ES-I3 (cell line): ENCODE measurements around the gene RTN1.

Source experiments
- H3K36me3 ChIP-seq: 2 replicates; pipeline ENCODE4 v1.6.1; 2013; ENCODE audit warnings: mild to moderate bottlenecking, low read length, control low read depth, moderate library complexity; ENCODE audit not compliant: insufficient read depth
- H3K4me1 ChIP-seq: 2 replicates; pipeline ENCODE4 v1.6.1; 2013; ENCODE audit warnings: mild to moderate bottlenecking, control low read depth, low read length; ENCODE audit not compliant: insufficient read depth
- H3K9ac ChIP-seq: 2 replicates; pipeline ENCODE4 v1.6.1; 2013; ENCODE audit warnings: low read depth, mild to moderate bottlenecking, low read length, moderate library complexity
- H3K9me3 ChIP-seq: 2 replicates; pipeline ENCODE4 v1.6.1; 2013; ENCODE audit warnings: mild to moderate bottlenecking, low read length, moderate library complexity; ENCODE audit not compliant: control insufficient read depth, insufficient read depth

RTN1 gene

DNA sequence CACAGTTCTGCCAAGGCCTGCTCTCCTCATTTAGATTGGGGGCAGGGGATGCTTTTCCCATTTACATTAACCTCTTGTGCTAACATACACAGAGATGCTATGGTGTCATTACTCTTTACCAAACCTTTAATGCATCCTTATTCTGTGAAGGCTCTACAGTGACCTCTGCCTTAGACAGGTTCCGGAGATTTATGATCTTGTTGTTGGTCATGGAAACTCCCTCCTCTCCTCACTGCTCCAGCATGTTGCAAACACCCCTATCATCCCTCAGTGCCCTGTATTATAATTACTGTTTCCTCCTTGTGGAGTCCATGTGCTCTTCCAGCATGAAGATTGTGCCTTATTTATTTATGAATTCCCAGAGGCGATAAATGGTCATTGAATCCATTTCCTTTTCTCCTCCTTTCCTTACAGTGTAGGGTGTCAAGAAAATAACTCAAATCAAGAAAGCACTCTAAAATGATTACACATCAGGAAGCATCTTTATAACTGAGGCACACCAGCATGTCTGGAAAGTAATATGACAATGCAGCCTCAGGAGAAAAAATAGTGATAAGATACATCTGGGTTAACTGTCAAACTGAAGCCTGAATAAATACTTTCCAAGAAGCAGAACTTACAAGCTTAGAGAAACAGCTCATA, 37.8 kb downstream of the RTN1 start:
- H3K36me3 ChIP-seq, result no peaks in the 10 kb centered on the region
- peaks cover 8% of the 10 kb centered on the region; the same call in 1 of the 2 replicates for H3K4me1 ChIP-seq
- H3K9me3 ChIP-seq, result no peaks in the 10 kb centered on the region; the same call in 1 of the 2 replicates
- H3K9ac ChIP-seq, result no peak overlapping the region

DNA sequence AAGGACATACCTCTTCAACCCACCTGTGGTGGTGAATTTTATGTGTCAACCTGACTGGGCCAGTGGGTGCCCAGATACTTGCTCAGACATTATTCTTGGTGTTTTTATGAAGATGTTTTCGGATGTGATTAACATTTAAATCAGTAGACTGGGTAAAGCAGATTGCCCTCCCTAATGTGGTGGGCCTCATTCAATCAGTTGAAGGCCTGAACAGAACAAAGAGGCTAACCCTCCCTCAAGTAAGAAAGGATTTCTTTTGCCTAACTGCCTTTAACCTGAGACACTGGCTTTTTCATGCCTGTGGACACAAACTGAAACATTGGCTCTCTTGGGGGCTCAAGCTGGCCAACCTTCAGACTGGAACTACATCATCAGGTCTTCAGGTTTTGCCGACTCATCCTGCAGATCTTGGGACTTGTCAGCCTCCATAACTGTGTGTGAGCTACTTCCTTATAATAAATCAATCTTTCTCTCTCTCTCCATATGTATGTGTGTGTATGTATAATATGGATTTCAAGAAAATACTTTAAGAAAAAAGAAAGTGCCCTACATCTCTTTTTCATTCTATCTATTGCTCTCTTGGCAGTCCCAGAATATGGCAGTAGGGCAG, 39.4 kb downstream of the RTN1 start:
- peaks cover 8% of the 10 kb centered on the region; the same call in 1 of the 2 replicates for H3K4me1 ChIP-seq
- no peaks in the 10 kb centered on the region; the same call in 1 of the 2 replicates for H3K9me3 ChIP-seq
- no peaks in the 10 kb centered on the region for H3K36me3 ChIP-seq
- H3K9ac ChIP-seq, result no peak overlapping the region

DNA sequence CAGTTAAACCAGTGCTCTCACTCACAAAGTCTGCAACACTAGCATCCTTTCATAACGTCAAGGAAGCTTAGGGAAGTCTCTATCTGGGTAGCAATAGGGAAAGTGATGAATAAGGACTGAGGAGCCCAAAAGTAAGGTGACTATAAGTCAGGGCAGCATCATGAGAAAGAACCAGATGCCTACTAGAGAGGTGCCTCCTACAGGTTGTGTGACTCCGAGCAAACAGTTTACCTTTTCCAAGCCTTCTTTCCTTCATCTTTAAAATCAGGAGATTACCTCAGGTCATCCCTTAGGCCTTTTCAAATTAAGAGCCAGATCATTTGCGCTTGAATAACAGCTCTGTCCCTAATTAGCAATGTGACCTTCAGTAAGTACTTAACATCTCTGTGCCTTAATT, 40.2 kb downstream of the RTN1 start:
- H3K9me3 ChIP-seq, result no peaks in the 10 kb centered on the region; the same call in 1 of the 2 replicates
- peaks cover 8% of the 10 kb centered on the region; the same call in 1 of the 2 replicates for H3K4me1 ChIP-seq
- H3K9ac ChIP-seq, result no peak overlapping the region
- H3K36me3 ChIP-seq, result no peaks in the 10 kb centered on the region

DNA sequence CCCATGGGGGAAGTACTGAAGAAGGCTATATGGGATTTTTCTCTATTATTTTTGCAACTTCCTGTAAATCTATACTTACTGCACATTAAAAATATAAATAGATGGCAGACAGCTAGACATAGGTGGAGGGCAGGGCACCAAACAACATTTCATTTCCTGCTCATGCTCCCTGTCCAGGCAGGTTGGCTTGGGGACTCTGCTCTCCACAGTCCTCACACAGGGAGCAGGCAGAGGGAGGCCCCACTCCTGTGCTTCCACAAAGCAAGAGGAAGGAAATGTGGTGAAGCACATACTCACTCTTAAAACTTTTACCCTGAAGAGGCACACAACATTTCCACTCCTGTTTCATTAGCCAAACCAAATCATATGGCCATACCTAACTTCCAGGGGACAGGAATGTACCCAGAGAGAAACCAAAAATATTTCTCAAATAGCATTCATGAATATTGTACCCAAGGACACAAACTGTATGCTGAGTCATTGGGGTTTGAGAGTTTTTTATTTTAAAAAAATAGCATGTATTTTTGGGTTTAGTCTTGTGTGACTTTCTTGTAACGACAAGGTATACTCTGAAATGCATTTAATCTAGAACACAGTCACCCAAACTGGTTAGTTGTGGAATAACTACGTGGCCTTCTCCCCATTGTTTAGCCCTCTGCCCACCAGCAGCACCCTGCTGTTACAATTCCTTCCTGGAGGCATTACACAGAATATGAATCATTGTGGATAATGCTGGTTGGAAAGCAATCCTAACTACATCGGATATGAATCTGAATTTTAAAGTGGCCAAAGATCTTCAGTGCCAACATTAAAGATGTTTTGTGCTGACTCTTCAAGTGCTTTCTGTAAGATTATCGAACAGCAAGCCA, 40.9 kb downstream of the RTN1 start:
- H3K4me1 ChIP-seq, result peaks cover 8% of the 10 kb centered on the region; the same call in 1 of the 2 replicates
- no peak overlapping the region; the same call in 1 of the 2 replicates for H3K9ac ChIP-seq
- H3K36me3 ChIP-seq, result no peaks in the 10 kb centered on the region
- no peaks in the 10 kb centered on the region; the same call in 1 of the 2 replicates for H3K9me3 ChIP-seq

DNA sequence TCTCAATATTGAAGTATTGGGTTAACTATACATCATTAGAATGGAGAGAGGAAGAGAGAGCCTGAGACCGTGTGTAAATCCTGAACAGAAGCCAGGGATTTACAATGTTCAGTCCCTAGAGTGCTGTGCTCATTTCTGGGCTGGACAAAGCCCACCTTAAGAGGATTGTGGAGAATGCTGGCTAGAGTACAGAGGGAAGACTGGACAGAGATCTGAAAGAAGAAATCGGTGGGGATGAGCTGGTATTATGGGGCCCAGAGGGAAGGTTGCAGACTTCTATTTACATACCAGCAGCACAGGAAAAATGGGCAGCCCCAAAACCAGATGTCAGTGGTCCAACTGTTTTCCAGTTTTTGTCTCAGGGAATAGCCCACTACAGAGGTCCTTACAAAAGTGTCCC, 42.3 kb downstream of the RTN1 start:
- no peaks in the 10 kb centered on the region for H3K36me3 ChIP-seq
- H3K9ac ChIP-seq, result no peak overlapping the region
- peaks cover 8% of the 10 kb centered on the region; the same call in 1 of the 2 replicates for H3K4me1 ChIP-seq
- no peaks in the 10 kb centered on the region; the same call in 1 of the 2 replicates for H3K9me3 ChIP-seq

DNA sequence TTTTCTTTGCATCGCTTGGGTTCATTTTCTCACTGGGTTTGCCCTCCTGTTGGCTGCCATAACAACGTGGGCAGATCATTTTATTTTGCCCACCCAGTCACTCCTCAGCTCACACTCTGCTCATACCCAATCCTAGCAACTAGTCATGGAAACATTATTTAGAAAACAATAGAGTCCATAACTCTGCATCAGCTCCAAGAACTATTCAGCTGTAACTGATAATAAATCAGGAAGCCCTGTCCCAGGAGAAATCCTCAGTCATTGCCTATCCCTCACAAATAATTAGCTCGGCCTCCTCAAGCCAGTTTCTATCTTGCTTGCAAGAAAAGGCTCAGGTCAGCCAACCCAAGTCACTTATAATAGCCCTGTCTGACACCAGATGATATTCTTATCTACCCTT, 43.2 kb downstream of the RTN1 start:
- Histone ChIP-seq H3K36me3 (no peaks in the 10 kb centered on the region), H3K9me3 (no peaks in the 10 kb centered on the region; the same call in 1 of the 2 replicates), H3K4me1 (peaks cover 8% of the 10 kb centered on the region; the same call in 1 of the 2 replicates), H3K9ac (no peak overlapping the region)

DNA sequence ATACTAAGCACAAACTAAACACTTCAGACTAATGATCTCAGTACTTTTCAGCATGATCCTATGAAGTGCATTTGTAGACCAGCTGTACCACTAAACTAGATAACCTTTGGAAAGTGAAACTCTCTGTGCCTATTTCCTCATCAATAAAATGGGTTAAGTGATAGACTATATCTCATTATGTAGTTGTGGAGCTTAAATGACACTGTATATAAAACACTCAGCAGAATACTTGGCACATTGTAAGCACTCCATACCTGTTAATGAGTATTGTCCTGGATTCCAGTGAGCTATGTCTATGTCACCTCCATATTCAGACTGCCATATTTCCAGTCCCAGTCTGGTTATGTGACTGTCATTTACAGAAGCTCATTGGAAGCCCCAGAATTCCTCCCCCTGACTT, 44.4 kb downstream of the RTN1 start:
- no peak overlapping the region for H3K9ac ChIP-seq
- H3K9me3 ChIP-seq, result no peaks in the 10 kb centered on the region; the same call in 1 of the 2 replicates
- no peaks in the 10 kb centered on the region for H3K36me3 ChIP-seq
- peaks cover 8% of the 10 kb centered on the region; the same call in 1 of the 2 replicates for H3K4me1 ChIP-seq

DNA sequence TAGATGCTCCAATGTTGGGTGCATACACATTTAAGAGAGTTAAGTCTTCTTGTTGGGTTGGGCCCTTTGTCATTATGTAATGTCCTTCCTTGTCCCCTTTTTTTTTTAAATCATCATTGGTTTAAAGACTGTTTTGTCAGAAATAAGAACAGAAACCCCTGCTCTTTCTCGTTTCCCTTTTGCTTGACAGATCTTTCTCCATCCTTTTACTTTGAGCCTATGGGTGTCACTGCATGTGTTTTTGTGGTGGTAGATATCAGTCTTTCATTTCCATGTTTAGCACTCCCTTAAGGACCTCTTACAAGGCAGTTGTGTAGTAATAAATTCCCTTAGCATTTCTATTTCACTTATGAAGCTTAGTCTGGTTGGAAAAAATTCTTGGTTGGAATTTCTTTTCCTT, 47.4 kb downstream of the RTN1 start:
- Histone ChIP-seq H3K9me3 (no peaks in the 10 kb centered on the region), H3K36me3 (no peaks in the 10 kb centered on the region), H3K9ac (no peak overlapping the region), H3K4me1 (no peaks in the 10 kb centered on the region)

DNA sequence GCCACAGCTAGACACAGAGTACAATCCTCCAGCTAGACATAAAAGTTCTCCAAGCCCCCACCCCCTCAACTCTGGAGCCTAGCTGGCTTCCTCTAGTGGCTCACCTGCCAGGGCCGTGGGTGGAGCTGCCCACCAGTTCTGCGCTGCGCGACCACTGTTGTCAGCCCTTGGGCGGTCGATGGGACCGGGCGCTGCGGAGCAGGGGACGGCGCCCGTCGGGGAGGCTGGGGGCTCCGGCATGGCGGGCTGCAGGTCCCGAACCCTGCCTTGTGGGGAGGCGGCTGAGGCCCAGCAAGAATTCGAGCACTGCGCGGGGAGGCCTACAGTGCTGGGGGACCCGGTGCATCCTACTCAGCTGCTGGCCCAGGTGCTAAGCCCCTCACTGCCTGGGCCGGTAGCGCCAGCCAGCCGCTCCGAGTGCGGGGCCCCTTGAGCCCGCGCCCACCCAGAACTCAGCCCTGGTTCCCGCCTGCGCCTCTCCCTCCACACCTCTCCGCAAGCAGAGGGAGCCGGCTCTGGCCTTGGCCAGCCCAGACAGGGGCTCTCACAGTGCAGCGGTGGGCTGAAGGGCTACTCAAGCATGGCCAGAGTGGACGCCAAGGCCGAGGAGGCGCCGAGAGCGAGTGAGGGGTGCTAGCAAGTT, 51.0 kb downstream of the RTN1 start:
- H3K9me3 ChIP-seq, result no peaks in the 10 kb centered on the region
- no peaks in the 10 kb centered on the region for H3K4me1 ChIP-seq
- no peak overlapping the region for H3K9ac ChIP-seq
- no peaks in the 10 kb centered on the region for H3K36me3 ChIP-seq

DNA sequence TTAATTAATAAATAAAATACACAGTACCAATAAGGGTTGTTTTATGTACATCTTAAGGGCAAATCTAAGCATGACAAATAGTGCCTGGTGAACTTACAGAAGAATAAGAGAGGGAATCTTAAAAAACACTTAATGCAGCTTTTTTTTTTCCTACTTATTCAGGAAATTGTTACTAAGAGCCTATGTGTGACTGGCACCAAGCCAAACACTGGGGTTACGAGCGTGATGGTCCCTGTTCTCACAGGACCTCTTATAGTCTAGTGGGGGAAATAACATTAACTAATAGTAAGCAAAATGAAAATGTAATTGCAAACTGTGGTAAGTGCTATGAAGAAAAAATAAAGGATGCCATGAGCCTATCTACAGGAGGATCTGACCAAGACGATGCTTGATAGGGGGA, 53.6 kb downstream of the RTN1 start:
- Histone ChIP-seq H3K9ac (no peak overlapping the region), H3K4me1 (no peaks in the 10 kb centered on the region), H3K9me3 (no peaks in the 10 kb centered on the region), H3K36me3 (no peaks in the 10 kb centered on the region)

DNA sequence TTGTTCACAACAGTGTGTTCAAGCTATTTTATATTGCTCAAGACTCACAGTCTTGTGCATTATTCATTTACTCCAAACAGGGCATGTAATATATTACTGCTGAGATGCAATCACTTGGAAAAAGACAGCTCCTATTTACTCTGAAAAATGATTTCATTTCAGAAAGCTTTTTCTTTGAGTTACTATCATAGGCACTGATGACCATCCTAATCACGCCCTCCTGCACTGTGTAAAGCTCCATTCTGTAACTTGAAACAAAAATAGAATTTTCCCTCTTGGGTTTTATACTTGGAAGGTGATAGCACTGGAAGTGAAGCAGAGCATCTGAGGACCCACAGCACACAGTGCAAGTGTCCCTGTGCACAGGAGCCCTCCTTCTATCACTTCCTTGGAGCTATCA, 55.6 kb downstream of the RTN1 start:
- Histone ChIP-seq H3K9me3 (no peaks in the 10 kb centered on the region), H3K9ac (no peak overlapping the region), H3K4me1 (no peaks in the 10 kb centered on the region), H3K36me3 (no peaks in the 10 kb centered on the region)

DNA sequence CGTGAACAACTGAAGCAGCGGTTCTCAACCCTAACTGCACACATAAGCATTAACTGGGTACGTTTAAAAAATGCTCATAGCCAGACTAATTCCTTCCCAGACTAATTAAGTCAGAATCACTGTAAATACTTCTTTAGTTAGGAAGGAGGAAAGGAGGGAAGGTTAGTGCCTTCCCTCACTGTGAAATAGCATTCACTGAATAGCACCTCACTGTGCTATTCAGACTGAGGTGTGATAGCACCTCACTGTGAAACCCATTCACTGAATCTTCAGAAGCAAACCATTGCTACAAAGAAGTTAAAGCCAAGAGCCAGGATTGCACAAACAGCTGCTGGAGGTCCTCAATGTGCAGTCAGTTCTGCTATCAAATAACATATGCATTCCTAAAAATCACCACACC, 58.8 kb downstream of the RTN1 start:
- Histone ChIP-seq H3K36me3 (no peaks in the 10 kb centered on the region), H3K9ac (no peak overlapping the region), H3K4me1 (no peaks in the 10 kb centered on the region), H3K9me3 (no peaks in the 10 kb centered on the region)

DNA sequence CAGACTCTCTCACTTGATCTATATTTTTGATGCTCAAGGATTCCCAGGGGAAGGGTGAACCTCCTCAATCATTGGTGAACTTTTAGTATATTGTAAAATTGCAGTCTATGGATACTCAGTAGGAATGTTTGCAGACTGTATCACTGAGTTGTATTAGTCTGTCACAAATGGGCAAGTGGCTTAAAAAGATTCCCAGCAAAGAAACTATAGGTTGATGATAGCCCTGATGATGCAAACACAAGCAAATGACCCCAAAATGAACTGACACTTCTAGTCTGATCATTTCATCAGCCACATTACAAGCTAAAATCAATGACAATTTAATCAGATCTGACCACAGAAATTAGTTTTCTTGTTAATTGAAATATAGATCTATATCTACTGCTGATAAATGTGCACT, 59.5 kb downstream of the RTN1 start:
- H3K4me1 ChIP-seq, result no peaks in the 10 kb centered on the region
- H3K36me3 ChIP-seq, result no peaks in the 10 kb centered on the region
- no peak overlapping the region for H3K9ac ChIP-seq
- H3K9me3 ChIP-seq, result no peaks in the 10 kb centered on the region

DNA sequence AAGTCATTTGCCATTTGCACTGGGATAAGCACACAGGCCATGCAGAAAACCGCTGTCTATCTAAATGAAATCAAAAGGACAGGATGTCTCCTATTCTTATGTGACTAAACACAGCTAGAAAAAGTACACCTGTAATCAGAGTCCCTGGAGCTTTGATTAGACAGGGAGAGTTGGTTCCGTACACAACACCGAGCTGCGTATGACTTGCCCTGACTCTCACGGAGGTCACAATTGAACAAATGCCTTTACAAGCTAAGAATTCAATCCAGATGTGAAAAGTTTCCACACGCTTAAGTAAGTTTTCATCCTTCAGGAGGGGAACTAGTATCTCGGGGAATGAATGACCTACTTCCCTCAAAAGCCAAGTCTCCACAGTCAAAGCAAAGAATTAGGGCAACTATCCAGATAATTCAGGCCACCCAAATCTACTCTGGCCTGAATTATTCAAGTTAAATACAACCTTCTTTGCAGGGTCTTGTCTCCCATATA, 67.5 kb downstream of the RTN1 start:
- no peaks in the 10 kb centered on the region for H3K9me3 ChIP-seq
- no peaks in the 10 kb centered on the region for H3K36me3 ChIP-seq

More for the DNA sequence above, 67.5 kb downstream of the RTN1 start:
- Histone ChIP-seq H3K4me1 (no peaks in the 10 kb centered on the region), H3K9ac (no peak overlapping the region)
